A549 (cell line): ENCODE results near the gene SYNE4.

Experiments used
- BCL3 ChIP-seq: fragments of >200 bp; sonication (Bioruptor Twin); formaldehyde crosslinking; IDR thresholded peaks from 3 replicates; pipeline ENCODE4 v1.6.1; 2016
- BHLHE40 ChIP-seq: IDR thresholded peaks from 2 replicates; pipeline ENCODE4 v1.6.1; 2012; ENCODE audit warnings: low read depth, low read length, inconsistent platforms
- CEBPB ChIP-seq, 2 experiments: fragments of >200 bp in 1 of 2; sonication (Bioruptor Twin) in 1 of 2; formaldehyde crosslinking in 1 of 2; IDR thresholded peaks; 2 replicates each; pipeline ENCODE4 v1.6.1; 2012 to 2016
- CTCF ChIP-seq: fragments of >200 bp; sonication (Bioruptor Twin); formaldehyde crosslinking; IDR thresholded peaks from 3 replicates; pipeline ENCODE4 v1.5.1; 2016
- E2F6 ChIP-seq: IDR thresholded peaks from 2 replicates; pipeline ENCODE4 v1.6.1; 2012; ENCODE audit warnings: low read depth, borderline replicate concordance
- ELK1 ChIP-seq: fragments of 150-350 bp; IDR thresholded peaks from 2 replicates; pipeline ENCODE4 v1.6.1; 2014; ENCODE audit warnings: low read depth, mild to moderate bottlenecking, low read length
- RCOR1 ChIP-seq: fragments of 150-350 bp; IDR thresholded peaks from 2 replicates; pipeline ENCODE4 v1.6.1; 2014; ENCODE audit warnings: antibody characterized with exemption, low read length, low read depth
- REST ChIP-seq: fragments of 200-600 bp; sonication (generic); IDR thresholded peaks from 2 replicates; pipeline ENCODE4 v1.6.1; 2016; ENCODE audit warnings: antibody characterized with exemption, mild to moderate bottlenecking, moderate library complexity

- TF ChIP-seq CTCF (no peak), RCOR1 (no peak), CEBPB (IDR thresholded peaks at IDR 0.05) (no peak), BCL3 (no peak), REST (no peak), BHLHE40 (no peak), E2F6 (no peak), ELK1 (no peak)
Measured at GRCh38 chr19:35959968-35960320, 48.7 kb downstream of the SYNE4 start.
